HG03457 (cell line): ENCODE data around the gene RTP1.
"Not testable (repeated sequence)": the region's sequence is repeated elsewhere in the genome, so short reads cannot be mapped to it uniquely, and the experiment has no call there.

Experiments
- ATAC-seq: cut with Tn5 transposase; IDR thresholded peaks from one replicate; pipeline ENCODE4 v1.9.1; 2021; ENCODE audit warnings: moderate number of reproducible peaks; ENCODE audit not compliant: unreplicated experiment

The RTP1 gene

DNA sequence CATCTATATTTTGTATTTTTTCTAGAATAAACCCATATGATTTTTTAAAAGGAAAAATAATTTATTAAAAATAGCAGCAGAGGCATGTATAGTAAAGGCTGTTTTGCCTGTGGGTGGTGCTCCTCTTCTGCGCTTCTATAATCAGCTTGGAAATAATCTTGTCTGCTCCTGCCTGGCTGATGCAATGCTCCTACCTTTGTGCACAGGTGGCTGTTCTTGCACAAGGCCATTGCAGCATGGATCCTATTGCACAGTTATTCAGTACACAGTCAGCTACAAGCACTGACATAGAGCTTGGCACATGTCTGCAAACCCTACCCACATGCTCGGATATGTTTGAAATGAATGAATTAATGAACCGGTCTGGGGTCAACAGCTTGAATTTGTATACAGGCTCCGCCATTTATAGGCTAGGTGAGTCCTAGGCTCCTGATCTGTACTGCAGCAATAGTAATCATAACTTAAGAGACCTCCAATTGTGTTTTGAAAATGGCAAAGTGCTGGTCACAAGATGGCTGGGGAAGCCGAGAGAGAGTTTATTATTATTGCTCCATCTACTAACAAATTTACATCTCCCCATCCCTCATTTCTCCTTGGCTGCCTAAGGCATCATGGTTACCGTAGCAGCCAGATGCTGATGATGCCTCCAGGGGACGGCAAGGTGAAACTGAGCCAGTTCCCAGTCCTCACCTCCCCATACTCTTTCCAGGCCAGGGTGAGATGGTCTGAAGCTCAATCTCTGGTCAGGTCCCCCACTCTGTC lies 532 bp upstream of the RTP1 start:
- ATAC-seq: no peak

DNA sequence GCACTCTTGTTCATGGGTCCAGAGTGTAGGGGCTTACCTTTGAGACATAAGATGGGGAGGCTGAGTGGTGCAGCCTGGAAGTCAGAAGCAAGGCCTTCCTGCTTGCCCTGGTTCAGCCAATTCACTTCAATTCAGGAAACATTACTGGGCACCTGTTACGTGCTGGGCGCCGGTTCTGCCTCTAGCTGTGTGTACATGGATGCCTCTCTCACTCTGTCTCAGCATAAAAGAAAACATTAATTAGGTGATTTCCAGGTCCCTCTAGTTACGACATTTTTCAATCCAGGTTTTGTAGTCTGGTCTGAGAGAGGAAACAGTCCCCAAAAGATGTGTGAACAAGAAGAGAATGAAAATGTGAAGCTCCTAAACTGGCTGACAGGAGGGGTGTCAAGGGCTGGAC lies 1.2 kb downstream of the RTP1 start:
- no peak for ATAC-seq

DNA sequence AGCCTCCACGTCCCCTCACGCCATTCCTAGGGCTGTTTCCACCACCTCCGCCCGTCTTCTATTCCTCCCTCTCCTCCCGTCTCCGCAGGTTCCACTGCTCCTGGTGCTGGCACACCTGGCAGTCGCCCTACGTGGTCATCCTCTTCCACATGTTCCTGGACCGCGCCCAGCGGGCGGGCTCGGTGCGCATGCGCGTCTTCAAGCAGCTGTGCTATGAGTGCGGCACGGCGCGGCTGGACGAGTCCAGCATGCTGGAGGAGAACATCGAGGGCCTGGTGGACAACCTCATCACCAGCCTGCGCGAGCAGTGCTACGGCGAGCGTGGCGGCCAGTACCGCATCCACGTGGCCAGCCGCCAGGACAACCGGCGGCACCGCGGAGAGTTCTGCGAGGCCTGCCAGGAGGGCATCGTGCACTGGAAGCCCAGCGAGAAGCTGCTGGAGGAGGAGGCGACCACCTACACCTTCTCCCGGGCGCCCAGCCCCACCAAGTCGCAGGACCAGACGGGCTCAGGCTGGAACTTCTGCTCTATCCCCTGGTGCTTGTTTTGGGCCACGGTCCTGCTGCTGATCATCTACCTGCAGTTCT lies 2.3 kb downstream of the RTP1 start:
- ATAC-seq: not testable (repeated sequence)

DNA sequence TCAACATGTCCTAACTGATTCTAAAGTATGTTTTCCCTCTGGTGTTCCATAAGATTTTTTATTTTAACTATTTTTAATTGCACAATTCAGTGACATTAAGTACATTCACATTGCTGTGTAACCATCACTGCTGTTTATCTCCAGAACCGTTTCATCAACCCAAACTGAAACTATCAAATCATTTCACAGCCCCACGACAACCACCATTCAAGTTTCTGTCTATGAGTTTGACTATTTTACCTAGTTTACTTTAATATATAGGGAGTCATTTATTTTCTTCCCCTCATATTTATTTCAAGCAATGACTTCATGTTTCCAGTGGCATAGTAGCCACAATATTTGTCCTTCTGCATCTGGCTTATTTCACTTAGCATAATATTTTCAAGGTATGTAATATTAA lies 8.4 kb downstream of the RTP1 start:
- no peak for ATAC-seq

DNA sequence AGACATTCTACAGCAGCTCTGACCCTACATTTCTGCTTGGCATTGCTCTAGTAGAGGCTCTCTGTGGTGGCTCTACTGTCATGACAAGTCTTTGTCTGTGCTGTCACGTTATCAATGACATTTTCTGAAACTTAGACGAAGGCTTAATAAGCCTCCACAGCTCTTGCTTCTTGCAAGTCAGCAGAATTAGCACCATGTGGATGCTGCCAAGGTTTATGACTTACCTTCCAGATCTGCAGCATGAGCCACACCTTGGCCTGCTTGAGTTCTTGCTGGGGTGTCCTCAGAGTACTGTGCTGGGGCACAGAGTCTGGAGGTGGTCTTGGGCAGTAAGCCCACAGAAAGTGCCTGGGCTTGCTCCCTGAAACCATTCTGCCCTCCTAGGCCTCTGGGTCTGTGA lies 9.8 kb downstream of the RTP1 start:
- no peak for ATAC-seq

DNA sequence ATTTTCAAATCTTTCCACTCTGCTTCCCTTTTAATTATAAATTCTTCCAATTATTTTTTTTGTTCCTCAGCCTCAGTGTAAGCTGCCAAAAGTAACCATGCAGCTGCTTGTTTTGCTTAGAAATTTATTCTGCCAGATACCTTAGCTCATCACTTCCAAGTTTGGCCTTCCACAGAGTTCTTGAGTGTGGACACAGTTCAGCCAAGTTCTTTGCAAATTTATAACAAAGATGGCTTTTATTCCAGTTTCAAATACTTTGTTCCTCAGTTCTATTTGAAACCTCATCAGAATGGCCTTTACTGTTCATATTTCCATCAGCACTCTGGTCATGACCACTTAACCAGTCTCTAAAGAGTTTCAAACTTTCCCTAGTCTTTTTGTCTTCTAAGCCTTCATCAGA lies 10.3 kb downstream of the RTP1 start:
- ATAC-seq: no peak

DNA sequence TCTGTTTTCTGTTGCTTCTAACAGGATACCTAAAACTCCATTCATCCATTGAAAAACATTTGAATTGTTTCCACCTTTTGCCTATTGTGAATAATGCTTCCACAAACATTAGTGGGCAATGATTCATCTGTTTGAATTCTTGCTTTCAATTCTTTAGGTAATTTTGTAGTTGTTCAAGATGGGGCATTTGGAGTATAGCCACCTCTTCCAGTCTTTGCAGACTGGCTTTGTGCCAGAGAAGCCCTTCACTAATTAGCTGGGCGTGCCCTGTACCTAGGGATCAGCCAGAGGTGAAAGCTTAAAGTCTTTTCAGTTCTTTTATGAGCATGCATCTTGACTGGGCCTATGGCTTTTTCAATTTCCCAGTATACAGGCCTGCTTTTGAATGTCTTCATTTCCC lies 10.9 kb downstream of the RTP1 start:
- ATAC-seq: no peak

DNA sequence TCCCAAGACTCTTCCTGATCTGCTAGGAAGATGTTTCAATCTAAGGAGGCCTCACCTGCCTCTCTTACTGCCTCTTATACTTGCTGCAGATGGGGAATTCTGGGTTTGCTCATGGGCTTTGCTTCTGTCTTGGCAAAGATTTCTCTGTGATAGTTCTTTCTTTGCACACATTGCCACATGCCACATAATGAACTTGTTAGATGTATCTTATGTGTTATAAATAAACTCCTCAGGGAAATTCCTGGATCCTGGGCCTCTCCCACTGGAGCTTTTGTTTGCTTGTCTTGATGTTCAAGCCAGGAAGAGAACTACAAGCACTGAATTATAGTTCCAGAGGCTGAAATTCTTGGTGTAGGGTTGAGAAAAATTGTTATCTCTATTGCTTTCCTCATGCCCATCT lies 12.2 kb downstream of the RTP1 start:
- no peak for ATAC-seq

DNA sequence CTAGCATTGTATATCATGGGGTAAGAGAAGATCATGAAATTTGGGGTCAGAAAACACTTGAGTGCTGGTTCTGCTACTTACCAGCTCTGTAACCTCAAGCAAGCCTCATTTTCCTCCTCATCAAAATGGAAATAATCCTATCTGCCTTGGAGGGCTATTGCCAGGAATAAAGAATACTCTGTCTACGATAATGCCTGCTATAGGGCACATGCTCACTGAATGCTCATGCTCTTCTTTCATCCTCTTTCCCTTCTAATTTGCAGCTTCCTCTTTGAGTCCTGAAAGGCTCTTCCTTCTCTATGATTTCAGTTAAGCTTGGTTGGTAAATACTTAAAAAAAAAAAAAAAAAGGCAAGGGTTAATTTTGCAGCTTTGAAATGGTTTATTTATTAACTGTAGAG lies 12.8 kb downstream of the RTP1 start:
- no peak for ATAC-seq

DNA sequence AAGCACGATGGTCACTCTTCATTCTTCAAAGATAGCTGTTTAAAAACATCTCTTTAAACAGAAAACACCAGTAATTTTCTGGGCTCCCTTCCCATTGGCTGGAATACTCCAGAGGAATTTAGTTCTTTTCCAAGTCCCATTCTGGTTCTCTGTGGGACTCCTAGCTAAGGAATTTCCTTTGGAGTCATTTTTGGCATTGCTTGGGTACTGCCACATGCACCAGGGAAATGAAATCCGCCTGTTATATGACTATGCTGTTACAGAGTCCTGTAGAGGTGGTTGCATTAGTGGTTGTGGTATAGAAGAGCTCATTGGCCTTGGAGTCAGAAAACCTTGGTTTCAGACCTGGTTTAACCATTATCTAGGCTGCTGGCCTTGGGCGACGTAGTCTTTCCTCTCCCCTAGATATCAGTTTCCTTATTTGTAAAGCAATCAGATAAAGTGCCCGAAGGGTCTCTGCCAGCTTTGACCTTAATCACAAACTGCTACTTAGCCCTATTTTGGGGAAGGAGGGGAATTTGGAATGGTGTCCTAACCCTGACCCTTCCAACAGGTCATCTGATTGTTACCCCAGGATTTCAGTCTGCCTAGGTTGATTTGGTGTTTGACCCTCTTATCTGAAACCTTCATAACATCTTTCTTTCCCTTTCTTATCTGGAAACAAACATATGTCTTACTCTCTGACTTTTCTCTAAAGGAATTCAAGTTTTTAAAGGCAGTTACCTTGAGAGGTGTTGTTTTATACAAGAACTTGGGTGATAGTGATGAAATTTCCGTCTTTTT lies 13.4 kb downstream of the RTP1 start:
- peak; percentile 98 for ATAC-seq

DNA sequence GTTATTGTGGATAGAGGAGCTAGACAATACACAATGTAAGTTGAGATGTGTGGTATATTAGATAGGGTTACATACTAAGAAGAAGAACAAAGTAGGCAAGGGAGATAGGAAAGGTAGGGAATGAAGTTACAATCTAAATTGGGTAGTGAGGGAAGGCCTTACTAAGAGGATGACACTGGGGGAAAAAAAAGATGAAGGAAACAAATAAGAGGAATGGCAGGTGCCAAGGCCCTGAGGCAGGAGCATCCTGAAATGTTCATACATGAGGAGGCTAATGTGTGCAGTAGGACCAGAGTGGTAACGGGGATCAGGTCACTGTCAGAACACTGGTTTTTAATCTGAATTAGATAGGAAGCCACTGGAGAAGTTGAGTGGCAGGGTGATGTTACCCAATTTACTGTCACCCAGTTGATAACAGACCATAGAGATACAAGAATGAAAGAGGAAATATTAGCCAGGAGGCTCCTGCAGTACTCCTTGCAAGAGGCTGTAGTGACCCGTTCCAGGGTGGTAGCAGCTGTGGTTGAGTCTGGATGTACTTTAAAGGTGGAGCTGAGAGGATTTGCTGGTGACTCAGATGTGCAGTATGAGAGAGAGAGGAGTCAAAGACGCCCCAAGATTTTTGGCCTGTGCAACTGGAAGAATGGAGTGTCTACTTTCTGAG lies 14.4 kb downstream of the RTP1 start:
- no peak for ATAC-seq

DNA sequence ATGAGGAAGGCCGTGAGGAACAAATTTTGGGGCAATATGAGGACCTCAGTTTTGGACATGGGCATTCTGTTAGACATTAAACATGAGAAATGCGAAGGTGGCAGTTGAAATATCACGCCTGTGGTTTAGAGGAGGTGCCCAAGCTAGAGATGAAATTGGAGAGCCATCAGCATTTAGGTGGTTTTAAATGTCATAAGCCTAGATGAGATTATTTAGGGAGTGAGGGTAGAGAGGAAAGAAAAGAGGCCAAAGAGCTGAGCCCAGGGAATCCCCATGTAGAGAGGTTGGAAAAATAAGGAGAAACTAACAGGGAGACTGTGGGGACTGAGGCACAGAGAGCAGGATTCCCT lies 14.9 kb downstream of the RTP1 start:
- no peak for ATAC-seq

DNA sequence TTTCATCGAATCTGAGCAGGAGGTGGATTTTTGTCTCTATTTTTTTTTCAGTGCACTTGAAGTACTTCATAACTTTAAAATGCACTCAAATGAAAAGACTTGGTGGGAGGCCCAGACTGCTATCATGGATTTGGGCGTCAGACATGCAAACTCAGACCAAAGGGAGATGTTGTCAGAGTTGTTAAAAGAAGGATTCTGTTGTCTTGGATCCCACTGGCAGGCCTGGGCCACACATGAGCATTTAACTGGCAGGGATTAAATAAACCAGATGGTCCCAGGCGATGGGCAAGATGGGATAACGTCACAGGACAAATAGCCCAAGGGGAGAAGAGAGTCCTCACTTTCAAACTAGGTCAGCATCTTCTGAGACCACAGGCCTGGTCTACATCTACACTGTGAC lies 15.4 kb downstream of the RTP1 start:
- ATAC-seq: no peak

DNA sequence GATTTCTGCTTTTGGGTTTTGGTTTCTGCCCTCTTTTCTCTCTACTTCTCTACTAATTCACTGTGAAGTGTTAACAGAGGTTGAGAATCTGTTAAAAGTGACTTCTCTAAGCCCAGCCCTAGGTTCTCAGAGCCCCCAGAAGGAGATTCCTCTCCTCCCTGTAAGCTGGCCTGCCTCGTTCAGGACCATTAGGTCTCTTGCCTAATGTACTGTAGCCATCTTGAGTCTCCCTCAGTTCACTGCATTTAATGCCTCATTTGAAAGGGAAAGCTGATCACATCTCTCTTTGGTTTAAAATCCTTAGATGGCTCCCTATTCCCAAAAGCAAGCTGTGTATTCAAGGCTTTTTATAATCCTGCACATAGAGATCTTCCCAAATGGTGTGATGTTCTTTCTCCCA lies 16.3 kb downstream of the RTP1 start:
- ATAC-seq: no peak

DNA sequence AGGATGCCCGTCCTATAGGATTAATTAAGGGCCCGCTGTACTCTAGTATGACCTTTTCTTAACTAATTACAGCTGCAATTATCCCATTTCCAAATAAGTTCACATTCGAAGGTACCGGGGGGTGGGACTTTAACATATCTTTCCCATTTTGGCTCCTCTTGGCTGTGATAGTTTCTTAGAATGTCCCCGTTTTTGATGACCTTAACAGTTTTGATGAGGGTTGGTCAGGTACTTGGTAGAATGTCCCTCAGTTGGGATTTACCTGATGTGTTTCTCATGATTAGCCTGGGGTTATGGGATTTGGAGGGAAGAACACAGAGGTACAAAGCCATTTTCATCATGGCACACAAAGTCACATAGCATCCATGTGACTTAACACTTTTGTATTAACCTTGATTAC lies 18.2 kb downstream of the RTP1 start:
- no peak for ATAC-seq

DNA sequence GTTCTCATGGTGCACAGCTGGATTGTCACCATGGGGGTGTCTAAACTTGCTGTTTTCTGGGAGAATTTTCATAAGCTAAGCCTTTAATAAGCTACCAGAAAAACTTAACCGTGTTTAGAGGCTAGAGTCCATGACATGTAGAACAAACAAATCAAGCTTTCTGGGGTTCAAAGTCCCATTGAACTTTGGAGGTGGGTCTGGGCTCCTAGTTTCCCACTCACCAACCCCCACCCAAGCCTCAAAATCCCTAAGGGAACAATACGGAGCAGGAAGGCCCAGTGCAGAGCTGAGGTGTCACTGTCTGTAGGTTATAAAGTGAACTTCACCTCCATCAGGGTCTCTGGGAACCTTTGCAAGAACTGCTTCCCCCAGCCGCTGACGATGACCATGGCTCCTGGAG lies 25.5 kb downstream of the RTP1 start:
- no peak for ATAC-seq

DNA sequence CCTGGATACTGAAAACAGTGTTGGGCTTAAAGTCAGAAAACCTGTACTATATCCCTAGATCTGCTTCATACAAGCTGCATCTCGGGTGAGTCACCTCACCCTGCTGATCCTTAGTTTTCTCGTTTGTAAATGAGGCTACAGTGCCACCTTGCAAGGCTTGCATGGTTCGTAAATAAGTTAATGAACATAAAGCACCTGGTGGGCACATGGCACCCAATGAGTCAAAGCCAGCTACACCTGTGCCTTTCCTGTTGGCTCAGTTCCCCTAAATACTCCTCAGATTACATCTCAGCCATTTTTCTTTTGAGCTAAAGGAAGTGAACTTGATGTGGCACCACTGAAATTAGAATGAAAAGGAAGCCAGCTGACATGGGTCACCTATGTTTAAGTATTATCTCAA lies 26.5 kb downstream of the RTP1 start:
- ATAC-seq: no peak

DNA sequence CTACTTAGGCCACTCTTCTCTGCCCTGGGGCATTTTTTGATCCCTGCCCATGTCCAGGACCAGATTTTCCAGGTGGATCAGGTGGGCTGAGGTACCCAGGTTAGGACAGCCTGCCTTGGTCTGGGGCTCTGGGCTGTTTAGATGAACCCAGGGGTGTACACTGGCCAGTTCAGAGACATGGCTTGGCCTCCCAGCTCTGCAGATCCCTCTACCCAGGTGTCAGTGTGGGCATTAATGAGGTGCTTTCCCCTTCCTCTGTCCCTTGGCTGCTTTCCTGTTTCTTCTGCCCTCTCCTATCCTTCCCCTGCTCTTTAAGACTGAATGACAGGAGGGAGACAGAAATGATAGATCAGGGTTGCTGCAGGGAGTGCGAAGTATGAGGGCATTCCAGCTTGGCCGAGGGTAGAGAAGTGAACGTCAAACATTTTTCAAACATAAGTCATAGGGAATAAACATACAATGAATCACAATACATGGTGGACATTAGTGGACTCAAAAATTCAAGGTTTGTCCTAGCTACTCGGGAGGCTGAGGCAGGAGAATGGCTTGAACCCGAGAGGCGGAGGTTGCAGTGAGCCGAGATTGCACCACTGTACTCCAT lies 30.5 kb downstream of the RTP1 start:
- no peak for ATAC-seq

DNA sequence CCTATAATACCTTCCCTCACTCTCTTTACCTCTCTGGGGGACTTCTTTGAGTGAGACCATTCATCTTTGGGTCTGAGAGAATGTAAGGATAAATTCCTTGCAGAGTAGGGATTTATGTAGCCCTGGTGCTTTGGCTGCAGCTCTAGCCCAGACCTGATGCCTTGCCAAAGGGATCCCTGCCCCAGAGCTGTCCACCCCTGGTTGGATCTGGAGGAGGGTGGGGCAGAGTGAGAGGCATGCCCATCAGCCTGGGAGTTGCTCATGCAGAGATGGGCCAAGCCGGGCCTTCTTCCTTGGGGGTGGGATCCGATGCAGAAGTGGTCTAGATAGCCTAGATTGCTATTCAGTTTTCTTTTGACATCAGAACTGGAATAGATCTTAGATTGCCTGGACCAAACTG lies 31.5 kb downstream of the RTP1 start:
- no peak for ATAC-seq

DNA sequence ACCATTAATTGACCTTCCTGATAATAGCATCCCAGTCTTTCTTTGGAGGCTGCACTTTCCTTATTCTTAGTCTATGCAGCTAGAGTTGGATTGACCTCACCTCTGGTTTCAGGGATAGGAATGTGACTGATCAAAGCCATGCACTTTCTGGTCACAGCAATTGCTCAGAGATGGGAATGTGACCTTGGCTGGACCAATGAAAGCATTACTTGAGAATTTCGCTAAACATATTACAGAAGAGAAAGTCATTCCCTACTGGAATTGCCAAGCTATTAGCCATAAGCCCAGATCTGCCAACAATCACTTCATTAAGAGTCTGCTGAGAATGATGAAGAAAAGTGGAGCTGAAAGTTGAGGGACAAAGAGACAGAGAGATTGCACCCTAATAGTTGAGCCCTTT lies 32.7 kb downstream of the RTP1 start:
- ATAC-seq: no peak

DNA sequence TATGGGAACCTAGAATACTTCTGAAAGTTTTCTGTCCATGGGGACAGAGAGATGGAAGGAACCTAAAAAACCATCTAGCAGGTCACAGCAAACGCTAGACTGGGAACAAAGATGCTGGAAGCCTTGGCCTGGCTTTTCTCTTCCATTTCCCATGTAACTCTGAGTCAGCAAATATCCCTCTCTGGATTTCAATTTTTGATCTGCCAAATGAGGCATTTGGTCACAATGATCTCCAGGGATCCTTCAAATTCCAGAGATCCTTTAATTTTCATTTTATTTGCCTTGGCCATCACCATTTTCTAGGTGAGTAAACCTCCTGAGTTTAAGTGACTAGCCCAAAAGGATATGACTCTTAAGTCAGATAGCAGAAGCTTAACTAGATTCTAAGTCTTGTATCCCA lies 39.7 kb downstream of the RTP1 start:
- no peak for ATAC-seq
